Esophagus (tissue), 2 donors: ENCODE results near the gene OPCML. TPM values are rescaled to one million over a fixed set of nuclear protein-coding genes. Genes with fewer than 3 reads are reported as not detected.

ENCODE experiments used
- H3K27ac ChIP-seq, 2 donors: one replicate each; pipeline ENCODE4 v1.5.1; 2013; ENCODE audit warnings: low read depth in 2 of 2, mild to moderate bottlenecking in 2 of 2, inconsistent platforms in 1 of 2, low read length in 1 of 2, moderate library complexity in 1 of 2
- H3K27me3 ChIP-seq, 2 donors: one replicate each; pipeline ENCODE4 v1.6.1; 2013; ENCODE audit warnings: low read length in 2 of 2, control low read depth in 1 of 2, mild to moderate bottlenecking in 1 of 2; ENCODE audit not compliant: insufficient read depth in 2 of 2, control insufficient read depth in 1 of 2
- H3K36me3 ChIP-seq, 2 donors: one replicate each; pipeline ENCODE4 v1.6.1; 2013; ENCODE audit warnings: low read length in 1 of 2; ENCODE audit not compliant: control insufficient read depth in 2 of 2, insufficient read depth in 2 of 2
- H3K4me1 ChIP-seq, 2 donors: one replicate each; pipeline ENCODE4 v1.6.1; 2013; ENCODE audit warnings: low read length in 1 of 2; ENCODE audit not compliant: control insufficient read depth in 2 of 2, insufficient read depth in 2 of 2
- H3K4me3 ChIP-seq, 2 donors: one replicate each; pipeline ENCODE4 v1.5.1; 2013; ENCODE audit warnings: low read length in 2 of 2, mild to moderate bottlenecking in 2 of 2, low read depth in 1 of 2, moderate library complexity in 1 of 2
- H3K9me3 ChIP-seq, 2 donors: one replicate each; pipeline ENCODE4 v1.6.1; 2013; ENCODE audit warnings: mild to moderate bottlenecking in 2 of 2, low read depth in 1 of 2, low read length in 1 of 2, moderate library complexity in 1 of 2; ENCODE audit not compliant: control insufficient read depth in 2 of 2, insufficient read depth in 1 of 2
- WGBS, 2 donors: extraction: QIAGEN DNeasy Blood & Tissue Kit; methylation state at CpG; one replicate each; pipeline ENCODE4 v1.1.7; 2013; 5-methylcytosine and 5-hydroxymethylcytosine counted together
- polyA plus RNA-seq, 2 donors: library from polyadenylated mRNA; stranded (reverse); fragments of 200-250 nt; gene quantifications; one replicate each; pipeline ENCODE4 v1.2.3, GENCODE V29; 2013
- donor health status: healthy with polysubstance abuse.
- donor health status: Bipolar disorder and iron deficiency.

The OPCML gene
- polyA plus RNA-seq, 2 donors, result 0.04 to 0.05 TPM

GRCh38 chr11:133305208-133305956, 226.9 kb downstream of the OPCML start:
- no peaks in the 10 kb centered on the region for H3K36me3 ChIP-seq
- no peak overlapping the region for H3K4me3 ChIP-seq
- H3K27ac ChIP-seq, result no peak overlapping the region
- H3K9me3 ChIP-seq, result peaks cover 0 to 3% of the 10 kb centered on the region in 2 donors
- WGBS, 2 donors, result 65 to 72% methylated on average over 5 of the region's 5 CpGs
- H3K27me3 ChIP-seq, result no peaks in the 10 kb centered on the region
- H3K4me1 ChIP-seq, result no peaks in the 10 kb centered on the region

- peaks cover 0 to 3% of the 10 kb centered on the region in 2 donors for H3K9me3 ChIP-seq
- H3K27me3 ChIP-seq, result peaks cover 0 to 3% of the 10 kb centered on the region in 2 donors
- H3K4me1 ChIP-seq, result no peaks in the 10 kb centered on the region
- WGBS, 2 donors, result 92 to 93% methylated on average over 5 of the region's 5 CpGs
- H3K27ac ChIP-seq, result no peak overlapping the region
- no peaks in the 10 kb centered on the region for H3K36me3 ChIP-seq
- no peak overlapping the region for H3K4me3 ChIP-seq
These were observed 229.0 kb downstream of the OPCML start for GRCh38 chr11:133303262-133303661.

DNA sequence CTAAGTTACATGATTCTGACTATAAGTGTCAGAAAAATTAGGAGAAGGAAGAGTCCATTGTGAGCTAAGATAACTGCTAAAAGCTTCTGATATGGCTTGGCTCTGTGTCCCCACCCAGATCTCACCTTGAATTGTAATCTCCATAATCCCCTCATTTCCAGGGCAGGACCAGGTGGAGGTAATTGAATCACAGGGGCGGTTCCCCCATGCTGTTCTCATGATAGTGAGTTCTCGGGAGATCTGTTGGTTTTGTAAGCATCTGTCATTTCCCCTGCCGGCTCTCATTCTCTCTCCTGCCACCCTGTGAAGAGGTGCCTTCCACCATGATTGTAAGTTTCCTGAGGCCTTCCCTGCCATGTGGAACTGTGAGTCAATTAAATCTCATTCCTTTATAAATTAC, 230.2 kb downstream of the OPCML start:
- 33 to 41% methylated on average over 3 of the region's 3 CpGs for whole genome bisulfite sequencing, 2 donors
- Histone ChIP-seq H3K4me3 (no peak overlapping the region), H3K27me3 (peaks cover 0 to 3% of the 10 kb centered on the region in 2 donors), H3K4me1 (no peaks in the 10 kb centered on the region), H3K27ac (no peak overlapping the region), H3K9me3 (peaks cover 0 to 3% of the 10 kb centered on the region in 2 donors), H3K36me3 (no peaks in the 10 kb centered on the region)

DNA sequence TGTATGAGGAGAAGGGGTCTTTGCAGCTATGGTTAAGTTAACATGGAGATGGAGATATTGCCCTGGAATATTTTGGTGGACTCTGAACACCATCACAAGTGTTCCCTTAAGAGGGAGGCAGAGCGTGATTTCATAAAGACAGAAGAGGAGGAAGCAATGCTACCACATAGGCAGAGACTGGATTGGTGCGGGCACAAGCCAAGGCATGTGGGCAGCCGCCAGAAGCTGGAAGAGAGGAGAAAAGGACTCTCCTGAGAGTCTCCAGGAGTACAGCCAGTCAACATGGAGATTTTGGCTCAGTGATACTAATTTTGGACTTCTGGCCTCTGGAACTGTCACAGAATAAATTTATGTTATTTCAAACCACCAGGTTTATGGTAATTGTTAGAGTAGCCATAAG, 231.6 kb downstream of the OPCML start:
- Histone ChIP-seq H3K27me3 (peaks cover 0 to 3% of the 10 kb centered on the region in 2 donors), H3K4me3 (no peak overlapping the region), H3K9me3 (peaks cover 0 to 3% of the 10 kb centered on the region in 2 donors), H3K4me1 (no peaks in the 10 kb centered on the region), H3K27ac (no peak overlapping the region), H3K36me3 (no peaks in the 10 kb centered on the region)
- 83 to 90% methylated on average over 3 of the region's 3 CpGs for WGBS, 2 donors

DNA sequence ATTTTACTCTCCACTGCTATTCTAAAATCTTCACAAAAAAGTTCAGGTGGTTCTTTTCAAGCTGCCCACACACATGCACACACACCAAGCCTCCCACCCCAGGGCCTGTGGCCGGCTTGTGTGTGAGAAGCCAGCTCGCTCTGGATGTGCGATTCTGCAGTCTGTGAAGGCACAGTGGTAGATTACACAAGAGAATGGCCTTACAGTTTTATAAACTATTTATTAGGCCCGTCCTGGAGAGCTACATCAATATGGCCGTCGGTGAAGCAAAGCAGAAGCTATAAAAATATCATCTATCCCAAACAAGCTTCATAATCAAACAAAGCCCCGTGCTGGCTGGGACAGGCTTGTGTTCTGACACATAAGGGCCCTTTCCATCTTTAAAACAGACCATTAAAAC, 240.5 kb downstream of the OPCML start:
- Histone ChIP-seq H3K9me3 (no peaks in the 10 kb centered on the region), H3K36me3 (no peaks in the 10 kb centered on the region), H3K27me3 (no peaks in the 10 kb centered on the region), H3K27ac (no peak overlapping the region), H3K4me1 (no peaks in the 10 kb centered on the region), H3K4me3 (no peak overlapping the region)
- 53 to 55% methylated on average over 7 of the region's 7 CpGs for WGBS, 2 donors

DNA sequence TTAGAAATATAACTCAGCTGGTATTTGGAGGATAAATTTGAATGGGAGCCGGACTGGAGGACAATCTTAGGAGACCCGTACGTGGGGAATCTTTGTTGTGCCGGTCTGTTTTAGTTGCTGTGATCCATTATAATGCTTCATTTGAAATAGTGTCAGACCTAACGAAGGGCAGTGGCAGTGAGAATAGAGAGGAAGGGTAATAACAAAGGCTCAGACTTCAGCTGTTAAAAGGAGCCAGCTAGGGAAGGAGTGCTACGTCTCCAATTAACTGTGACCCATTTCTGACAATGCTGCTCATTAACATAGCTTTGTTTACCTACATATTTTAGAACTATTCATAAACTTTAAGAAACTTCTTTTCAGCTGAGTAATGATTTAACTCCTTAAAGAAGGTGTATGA, 246.9 kb downstream of the OPCML start:
- Histone ChIP-seq H3K36me3 (no peaks in the 10 kb centered on the region), H3K4me3 (no peak overlapping the region), H3K27me3 (no peaks in the 10 kb centered on the region), H3K27ac (no peak overlapping the region), H3K9me3 (peaks cover 0 to 2% of the 10 kb centered on the region in 2 donors), H3K4me1 (no peaks in the 10 kb centered on the region)
- WGBS, 2 donors, result 71 to 79% methylated on average over 6 of the region's 6 CpGs

DNA sequence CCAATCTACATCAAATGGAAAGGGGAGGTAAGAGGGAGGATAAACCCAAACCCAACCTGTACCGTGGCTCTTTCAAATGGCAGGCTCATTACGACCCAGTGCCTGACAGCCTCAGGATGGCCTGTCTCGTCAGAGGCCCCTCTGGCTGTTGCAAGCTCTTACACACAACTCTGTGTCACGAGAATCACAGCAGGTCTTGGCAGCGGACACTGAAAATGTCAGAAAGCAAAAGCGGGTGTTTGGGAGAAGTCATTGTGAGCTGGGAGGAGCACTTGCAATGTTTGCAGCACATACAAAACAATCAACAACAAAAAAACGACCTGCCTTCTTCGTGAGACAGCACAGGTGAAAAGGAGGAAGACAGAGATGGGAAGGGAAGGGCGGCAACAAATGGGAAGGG, 248.1 kb downstream of the OPCML start:
- no peak overlapping the region for H3K27ac ChIP-seq

DNA sequence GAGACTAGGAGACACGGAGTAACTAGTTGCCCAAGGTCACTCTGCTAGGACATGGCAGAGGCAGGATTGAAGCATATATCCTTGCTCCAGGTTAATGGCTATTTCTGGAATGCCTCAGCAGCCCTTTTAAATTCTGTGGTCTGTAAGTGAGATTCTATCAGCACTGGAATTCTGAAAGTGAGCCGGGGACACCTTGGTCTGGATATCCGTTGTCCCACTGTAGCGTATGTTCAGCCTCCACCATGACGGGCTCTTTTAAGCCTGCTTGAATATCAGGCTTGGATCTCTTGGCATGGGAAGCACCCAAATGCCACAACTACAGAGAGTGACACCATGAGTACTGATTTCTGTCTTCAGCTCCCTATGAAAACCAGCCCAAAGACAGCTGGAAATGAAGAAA, 254.4 kb downstream of the OPCML start:
- H3K4me3 ChIP-seq, result no peak overlapping the region
- 89 to 90% methylated on average over 5 of the region's 5 CpGs for WGBS, 2 donors
- H3K27me3 ChIP-seq, result no peaks in the 10 kb centered on the region
- no peak overlapping the region for H3K27ac ChIP-seq
- no peaks in the 10 kb centered on the region for H3K9me3 ChIP-seq
- H3K4me1 ChIP-seq, result no peaks in the 10 kb centered on the region
- H3K36me3 ChIP-seq, result no peaks in the 10 kb centered on the region

More for the DNA sequence above, 248.1 kb downstream of the OPCML start:
- WGBS, 2 donors, result 69 to 77% methylated on average over 9 of the region's 9 CpGs
- Histone ChIP-seq H3K36me3 (no peaks in the 10 kb centered on the region), H3K9me3 (peaks cover 0 to 2% of the 10 kb centered on the region in 2 donors), H3K4me1 (no peaks in the 10 kb centered on the region), H3K27me3 (no peaks in the 10 kb centered on the region), H3K4me3 (no peak overlapping the region)

GRCh38 chr11:133271871-133272776, 260.2 kb downstream of the OPCML start:
- no peaks in the 10 kb centered on the region for H3K4me1 ChIP-seq
- no peaks in the 10 kb centered on the region for H3K36me3 ChIP-seq
- H3K9me3 ChIP-seq, result no peaks in the 10 kb centered on the region
- H3K27ac ChIP-seq, result no peak overlapping the region
- 71 to 73% methylated on average over 6 of the region's 6 CpGs for WGBS, 2 donors
- no peaks in the 10 kb centered on the region for H3K27me3 ChIP-seq
- H3K4me3 ChIP-seq, result no peak overlapping the region
